Measurements from ENCODE around the gene MESD. TPM values are rescaled to one million over a fixed set of nuclear protein-coding genes. Genes with fewer than 3 reads are reported as not detected.

Gene MESD
- polyA plus RNA-seq (2013, experiment 1 of 2; ENCODE audit: insufficient read length) = 32.6 TPM
- 32.1 TPM for polyA plus RNA-seq (2013, experiment 2 of 2; ENCODE audit: insufficient read length)

DNA sequence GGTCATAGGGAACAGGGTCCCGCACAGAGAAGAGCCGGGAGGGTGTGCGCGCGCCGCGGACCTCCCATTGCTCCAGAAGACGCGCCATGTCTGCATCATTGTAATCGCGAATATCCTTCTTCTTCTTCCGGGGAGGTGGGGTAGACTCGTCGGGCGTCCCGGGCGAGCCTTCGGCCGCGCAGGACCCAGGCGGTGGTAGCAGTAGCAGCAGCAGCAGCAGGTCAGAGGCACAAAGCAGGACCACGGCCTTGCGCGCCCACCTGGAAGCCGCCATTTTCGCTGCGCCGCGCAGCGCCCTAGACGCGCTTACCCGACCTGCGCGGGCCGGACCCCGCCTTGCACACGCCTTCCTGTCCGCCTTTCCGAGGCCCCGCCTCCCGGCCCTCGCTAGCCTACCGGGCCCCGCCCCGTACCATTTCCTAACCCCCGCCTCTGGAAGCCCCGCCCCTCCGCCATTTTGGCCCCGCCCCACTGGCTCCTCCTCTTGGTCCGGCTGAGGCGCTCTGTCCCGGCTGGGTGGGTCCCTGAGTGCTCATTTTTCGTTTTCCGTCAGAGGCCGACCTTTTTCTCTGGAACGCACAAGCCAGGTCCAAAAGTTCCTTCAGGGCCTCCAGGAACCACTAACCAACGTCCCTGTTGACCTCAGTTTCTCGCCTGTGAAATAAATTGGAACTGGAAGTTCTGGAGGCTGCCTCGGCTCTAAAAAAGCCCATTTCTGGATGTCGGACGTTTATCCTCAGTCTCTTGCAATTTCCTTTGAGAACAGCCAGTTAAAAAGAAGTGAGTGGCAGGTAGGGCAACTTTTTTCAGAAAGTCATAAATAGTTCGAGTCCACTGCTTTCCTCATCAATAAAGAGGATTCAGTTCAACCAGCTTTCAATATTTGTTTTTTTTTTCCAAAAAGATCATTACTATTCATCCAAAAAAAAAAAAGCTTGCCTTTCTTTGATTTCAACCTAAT is at the start of gene MESD:
Gene MESD, minus strand, starts transcription at position 302 of the 961 bp plus-strand sequence. Its CDS starts 28 bp downstream, at position 274.
- DNase-seq = peak; percentile 95

DNA sequence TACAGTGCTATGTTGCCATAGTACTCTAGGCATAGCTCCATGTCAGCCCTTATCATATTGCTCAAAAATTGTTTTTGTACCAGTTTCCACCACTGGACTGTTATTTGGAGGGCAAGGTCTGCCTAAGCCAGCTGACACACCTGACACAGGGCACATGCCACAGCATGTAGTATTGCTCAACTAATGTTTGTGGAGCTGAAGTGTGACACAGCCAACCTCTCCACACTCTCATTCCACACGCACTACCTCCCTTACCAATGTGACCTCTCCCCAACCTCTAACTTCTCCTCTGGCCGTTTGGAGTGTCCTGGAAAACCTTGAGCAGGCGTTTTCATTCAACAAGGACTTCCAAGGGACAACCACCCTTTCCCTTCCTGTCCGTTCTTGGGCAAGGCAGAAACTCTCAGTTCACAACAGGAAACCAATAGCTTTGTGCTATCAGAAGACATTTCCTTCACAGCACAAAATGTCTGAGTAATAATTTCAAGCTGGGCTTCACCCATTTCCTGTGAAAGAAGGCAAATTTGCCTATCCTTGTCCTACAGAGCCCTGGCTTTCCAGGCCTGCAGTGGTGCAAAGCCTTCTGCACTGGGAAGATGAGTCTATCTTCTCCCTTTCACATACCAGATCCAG is 49.5 kb upstream of the MESD start:
- DNase-seq = no peak

DNA sequence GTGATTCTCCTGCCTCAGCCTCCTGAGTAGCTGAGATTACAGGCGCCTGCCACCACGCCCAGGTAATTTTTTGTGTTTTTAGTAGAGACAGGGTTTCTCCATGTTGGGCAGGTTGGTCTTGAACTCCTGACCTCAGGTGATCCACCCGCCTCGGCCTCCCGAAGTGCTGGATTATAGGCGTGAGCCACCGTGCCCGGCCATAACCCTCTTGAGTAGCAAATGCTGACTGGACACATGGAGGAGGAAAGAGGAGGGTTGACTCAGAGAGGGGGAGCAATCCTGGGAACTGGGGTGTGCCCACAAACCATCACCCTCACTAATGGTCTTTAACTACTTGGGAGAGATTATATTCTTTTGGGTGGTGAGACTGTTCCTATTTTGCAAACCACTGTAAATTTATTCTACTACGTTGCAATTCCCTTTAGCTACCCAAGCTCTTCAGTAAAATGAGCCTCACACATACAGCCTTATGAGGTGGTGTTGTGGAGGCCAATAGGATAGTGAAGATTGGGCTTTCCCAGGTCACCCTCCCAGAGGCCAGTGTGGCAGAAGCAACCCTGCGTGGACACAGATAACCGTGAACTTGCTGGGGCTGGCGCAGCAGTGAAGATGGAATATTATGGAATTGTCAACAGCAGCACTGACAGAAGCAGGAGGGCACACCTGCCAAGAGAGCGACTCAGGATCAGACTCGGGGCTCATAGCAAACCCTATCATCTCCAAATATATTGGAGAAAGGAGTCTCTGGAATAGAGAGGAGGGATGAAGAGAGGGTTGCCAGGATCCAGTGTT is 48.5 kb upstream of the MESD start:
- DNase-seq = no peak

DNA sequence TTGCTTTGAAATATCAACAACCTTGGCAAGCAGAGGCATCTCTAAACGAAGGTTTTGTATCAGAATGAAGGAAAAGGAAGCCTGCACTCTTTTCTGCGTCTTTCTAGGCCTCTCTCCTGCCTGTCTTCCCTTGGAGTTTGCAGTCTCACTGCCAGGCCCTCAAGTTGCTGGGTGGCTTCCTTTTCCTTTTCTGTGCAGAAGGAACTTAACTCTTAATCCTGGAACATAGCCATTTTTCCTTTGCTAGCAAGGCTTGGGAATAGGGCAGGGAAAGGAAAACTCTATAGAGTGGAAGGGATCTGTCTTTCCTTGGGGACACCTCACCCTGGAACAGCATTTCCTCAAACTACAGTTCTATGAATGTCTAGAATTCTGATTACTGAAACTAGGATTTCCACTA is 43.9 kb upstream of the MESD start:
- no peak for DNase-seq

DNA sequence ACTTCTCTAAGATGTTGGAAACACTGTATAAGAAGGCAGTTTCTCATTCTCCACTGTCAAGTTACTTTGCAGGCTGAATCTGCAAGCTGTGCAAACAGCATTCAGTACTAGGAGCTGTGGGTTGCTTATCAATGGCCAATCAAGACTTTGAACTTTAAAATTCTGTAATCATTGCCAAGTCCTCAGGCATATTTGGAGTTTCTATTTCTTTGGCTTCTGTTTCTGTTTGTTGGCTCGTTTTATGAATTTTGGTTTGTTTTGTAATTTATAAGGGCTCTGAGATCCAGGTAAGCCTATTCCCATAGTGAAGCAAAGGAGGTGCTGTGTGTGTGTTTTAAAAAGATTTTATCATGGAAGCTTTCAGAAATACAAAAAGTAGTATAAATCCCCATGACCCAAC is 43.2 kb upstream of the MESD start:
- no peak for DNase-seq

DNA sequence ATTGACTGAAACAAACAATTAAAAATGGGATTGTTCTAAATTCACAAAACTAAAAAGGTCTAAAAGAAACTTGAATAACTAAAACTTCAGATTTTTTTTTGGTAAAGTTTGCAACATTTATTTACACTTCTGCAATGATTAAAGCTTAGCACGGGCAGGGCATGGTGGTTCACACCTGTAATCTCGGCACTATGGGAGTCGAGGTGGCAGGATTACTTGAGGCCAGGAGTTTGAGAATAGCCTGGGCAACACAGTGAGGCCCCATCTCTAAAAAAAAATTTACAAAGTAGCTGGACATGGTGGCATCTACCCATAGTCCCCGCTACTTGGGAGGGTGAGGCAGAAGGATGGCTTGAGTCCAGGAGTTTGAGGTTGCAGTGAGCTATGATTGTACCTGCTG is 42.7 kb upstream of the MESD start:
- no peak for DNase-seq

DNA sequence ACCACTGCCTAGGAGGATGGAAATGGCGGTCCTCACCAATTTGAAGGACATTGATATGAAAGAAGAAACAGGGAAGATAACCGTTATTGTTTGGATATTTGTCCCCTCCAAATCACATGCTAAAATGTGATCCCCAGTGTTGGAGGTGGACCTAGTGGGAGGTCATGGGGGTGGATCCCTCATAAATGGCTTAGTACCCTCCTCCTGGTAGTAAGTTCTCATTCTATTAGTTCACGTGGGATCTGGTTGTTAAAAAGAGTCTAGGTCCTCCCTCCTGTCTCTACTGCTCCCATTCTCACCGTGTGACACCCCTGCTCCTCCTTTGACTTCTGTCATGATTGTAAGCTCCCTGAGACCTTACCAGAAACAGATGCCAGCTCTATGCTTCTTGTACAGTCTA is 41.6 kb upstream of the MESD start:
- no peak for DNase-seq

DNA sequence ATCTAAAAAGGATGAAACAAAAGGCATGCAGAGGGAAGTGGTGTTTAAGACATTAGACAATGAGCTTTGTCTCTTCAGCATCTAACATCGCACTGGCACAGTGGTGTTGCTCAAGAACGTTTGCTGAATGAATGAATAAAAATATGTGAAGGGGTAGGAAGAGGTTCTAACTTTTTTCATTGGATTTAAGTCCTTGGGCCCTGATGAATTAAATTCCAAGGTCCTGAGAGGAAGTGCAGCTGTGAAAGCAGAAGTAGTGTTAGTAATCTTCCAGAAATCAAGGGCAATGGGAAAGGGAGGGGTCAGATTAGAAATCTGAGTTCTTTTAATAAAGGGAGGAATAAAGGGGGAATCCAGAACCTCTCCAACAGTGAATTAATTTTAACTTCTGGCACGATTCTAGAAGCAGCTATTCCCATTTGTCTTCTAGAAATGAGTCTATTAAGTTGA is 40.7 kb upstream of the MESD start:
- no peak for DNase-seq

DNA sequence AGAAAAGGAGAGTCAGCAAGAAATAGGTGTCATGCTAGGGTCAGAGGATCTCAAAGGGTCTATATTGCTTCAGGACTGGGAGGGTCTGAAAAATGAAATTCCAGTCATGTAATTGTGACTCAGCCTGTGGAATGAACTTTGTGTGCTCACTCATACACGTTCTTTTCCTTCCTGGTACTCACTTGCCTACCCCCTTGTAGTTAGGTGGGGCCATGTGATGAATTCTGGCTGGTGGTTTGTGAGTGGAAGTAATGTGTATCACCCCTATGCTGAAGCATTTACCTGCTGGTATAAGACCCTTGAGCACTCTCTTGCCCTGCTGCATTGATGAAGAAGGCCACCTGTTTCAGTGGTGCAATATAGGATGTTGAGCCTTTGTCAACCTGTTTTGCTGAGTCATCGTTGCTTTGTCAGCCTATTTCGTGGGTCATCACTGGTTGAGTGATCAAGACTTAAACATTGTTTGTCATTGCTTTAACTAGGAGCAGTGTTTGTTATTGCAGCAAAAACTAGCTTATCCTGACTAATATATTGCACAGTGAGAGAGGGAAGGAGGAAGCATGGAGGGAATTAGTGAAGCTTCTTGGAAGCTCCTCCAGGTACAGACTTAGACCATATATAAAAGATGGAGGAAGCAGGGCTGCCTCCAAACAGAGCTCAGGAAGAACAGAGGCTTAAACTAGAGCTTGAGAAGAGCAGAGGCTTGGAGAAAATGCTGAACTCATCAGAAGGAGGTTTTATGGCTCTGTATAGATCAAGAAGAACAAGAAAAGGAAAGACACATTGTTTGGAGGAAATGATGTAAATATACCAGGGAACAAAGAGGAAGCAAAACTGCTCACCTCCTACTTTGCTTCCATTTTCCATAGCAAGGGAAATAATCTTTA is 40.0 kb upstream of the MESD start:
- peak; percentile 28 for DNase-seq

DNA sequence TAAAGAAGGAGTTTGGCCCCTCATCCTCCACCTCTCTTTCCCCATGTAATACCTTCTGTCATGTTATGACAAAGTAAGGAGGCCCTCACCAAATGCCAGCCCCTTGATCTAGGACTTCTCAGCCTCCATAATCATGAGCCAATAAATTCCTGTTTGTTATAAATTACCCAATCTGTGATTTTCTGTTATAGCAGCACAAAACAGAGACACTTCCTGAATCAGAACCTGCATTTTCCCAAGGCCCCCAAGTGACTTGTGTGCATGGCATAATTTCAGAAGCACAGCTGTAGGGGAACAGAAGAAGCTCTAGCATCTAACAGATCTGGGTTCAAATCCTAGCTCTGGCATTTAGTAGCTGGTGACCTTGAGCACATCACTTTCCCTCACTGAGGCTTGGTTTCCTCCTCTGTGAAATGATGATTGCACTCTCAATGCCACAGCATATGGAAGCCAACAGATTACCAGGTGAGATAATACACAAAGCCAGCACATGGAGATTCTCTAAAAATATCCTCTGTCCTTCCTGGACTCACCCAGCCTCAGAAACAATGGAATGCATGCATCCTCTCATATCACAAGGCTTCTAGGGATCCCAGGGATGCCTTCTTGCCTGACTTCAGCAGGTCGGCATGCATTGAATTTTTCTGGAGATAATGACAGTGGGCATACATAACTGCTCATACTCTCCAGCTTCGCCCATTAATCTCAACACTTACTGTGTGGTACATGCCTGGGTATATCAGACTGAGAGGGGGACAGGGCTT is 37.4 kb upstream of the MESD start:
- DNase-seq = peak; percentile 25

DNA sequence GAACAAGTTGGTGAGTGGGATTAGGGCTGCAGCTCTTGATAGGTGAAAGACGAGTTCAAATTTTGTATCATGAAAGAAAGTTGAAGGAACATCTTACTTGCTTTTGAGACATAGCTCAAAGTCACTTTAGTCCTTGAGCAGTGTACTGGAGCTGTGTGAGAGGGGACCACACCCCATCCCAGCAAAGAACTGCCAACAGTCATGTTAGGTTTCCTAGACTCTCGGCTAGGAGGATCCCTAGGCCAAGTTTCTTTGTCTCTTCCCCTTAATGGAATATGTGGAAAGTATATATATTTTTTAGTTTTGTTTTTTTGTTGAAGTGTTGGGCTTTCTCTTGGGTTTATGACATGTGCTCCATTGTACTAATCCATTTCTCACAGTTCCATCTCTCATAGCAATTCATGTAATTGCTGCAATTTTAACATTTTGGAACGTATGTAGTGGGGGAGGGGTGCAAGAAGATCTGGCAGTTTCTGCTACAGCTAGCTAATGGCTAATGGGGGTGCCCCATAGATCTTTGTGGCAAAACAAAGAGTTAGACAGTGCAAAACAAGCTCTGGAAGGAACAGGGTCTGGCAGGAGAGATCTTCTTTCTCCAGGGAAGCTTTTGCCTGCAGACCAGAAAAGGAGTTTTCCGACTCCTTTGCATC is 36.2 kb upstream of the MESD start:
- DNase-seq = no peak

DNA sequence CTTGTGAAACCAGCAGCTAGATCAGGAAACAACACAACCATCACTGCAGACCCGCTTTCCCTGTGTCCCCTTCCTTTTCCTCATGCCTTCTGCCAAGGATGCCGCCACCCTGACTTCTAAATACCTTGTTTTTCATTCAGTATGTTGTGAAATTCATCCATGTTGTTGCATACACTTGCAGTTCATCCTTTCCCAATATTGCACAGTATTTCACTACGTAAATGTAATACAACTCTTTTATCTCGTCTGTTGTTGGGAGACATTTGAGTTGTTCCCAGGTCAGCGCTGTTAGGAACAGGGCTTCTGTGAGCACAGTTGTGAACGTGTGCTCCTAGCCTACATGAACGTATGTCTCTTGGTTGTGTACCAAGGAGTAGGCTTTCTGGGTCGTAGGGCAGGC is 35.3 kb upstream of the MESD start:
- no peak for DNase-seq

DNA sequence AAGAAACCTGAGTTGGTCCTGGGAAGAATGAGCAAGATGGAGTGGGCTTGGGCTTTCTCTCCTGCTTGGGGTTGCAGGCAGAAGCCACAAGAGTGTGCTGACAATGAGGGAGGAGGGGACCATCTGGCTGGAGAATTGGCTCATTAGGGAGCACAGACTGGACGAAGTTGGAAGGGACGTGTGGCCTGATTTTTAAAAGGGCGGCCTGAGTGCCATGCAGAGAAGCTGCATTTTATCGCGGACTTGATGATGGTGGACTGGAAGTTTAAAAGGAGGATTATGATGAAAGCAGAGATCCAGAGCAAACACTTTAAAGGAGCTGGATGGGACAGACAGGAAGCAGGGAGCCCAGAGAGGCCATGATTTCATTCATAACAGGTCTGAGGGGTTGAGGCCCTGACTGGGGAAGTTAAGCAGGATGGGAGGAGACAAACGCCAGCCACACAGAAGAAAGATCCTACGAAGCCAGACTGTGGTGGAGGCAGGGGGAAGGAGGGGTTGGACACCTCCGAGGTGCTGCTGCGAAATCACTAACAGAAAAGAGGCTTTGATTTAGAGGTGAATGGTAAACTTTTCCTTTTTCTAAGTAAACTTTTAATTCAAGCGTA is 34.8 kb upstream of the MESD start:
- DNase-seq = peak; percentile 28

DNA sequence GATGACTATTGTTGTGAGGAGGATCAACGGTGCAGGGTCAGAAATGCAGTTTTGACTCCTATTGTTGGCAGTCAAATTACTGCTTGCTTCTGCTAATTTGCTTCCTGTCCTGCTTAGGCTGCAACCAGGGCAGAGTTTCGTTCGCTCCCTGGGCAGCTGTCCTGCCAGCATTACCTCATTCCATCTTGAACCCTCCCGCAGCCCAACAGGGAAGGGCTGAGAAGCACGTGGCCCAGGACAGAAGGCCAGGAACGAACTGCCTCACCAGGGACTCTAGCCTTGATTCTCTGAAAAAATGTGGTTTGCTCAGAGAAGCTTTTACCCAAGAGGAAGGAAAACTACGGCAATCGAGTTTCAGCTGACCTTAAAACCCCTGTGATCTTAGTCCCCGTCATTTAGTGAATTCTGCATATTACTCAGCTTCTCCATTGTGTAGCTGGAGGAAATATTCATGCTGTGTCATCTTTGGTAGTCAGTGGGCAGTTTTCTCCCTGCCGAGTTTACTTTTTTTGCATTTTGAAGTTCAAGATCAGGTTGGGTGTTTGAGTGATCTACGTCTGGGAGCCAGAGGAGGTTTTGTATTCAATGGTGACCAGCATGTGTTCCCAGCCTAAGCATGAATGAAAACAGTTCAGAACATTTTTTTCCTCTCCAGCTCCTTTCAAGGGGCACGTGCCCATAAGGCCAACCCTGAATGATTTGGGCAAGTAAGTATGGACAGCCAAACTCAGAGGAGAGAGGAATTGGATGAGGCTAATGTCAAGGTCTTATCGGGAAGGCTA is 34.1 kb upstream of the MESD start:
- DNase-seq = peak; percentile 47

DNA sequence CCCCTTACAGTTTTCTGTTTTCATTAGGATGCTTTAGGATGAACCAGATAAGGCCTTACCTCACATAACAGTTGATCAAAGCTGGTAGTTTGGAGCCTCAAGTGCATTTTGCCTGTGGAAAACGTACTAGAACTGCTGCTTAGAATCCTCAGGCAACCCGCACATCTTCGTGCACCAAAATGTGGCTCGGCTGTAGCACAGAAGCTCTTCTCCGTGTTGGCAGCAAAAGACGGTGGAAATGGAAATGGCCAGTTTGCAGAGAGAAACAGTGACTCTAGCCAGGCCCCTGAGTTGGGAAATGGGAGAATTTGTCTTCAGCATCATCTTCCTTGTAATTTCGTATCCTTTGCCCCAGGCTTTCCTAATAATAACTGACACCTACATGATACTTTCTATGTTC is 31.7 kb upstream of the MESD start:
- no peak for DNase-seq

DNA sequence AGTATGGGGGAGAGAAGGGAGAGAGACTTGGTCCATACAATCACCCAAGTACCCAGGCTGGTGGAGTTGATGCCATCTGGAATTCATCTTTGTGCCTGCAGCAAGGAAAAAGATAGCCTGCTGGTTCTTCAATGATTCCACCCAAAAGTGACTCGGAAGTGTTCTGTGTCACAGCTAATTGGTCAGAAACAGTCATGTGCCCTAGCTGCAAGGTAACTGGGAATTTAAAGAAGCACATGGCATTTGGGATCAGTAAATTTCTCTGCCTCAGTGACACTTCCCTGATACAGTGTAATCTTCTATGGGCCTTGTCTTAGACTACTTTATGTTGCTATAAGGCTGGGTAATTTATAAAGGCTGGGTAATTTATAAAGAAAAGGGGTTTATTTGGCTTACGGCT is 28.6 kb upstream of the MESD start:
- DNase-seq = no peak

DNA sequence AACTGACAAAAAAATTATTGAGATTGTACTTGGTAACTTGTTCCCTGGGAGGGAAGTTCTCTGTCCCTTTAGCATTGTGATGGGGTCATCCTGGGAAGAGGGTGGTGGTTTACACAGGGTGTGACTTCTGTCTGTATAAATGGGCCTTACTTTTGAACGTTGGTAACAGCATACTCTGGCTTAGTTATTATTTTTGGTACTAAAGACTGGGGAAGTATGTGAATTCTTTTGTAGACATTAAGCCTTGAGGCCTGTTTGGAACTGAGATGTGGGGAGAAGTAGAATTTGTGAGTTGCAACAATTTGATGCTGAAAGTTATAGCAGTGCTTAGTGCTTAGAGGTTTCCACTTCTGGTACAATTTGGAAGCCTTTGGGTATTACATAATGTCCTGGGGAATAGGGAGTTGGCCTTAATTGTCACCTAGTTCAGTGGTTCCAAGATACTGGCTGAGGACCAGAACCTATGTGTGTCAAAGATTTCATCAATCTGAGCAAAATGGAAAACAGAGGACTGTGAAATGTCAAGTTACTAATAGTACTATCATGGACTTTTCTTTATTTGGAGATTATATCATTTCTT is 27.0 kb upstream of the MESD start:
- DNase-seq = no peak

DNA sequence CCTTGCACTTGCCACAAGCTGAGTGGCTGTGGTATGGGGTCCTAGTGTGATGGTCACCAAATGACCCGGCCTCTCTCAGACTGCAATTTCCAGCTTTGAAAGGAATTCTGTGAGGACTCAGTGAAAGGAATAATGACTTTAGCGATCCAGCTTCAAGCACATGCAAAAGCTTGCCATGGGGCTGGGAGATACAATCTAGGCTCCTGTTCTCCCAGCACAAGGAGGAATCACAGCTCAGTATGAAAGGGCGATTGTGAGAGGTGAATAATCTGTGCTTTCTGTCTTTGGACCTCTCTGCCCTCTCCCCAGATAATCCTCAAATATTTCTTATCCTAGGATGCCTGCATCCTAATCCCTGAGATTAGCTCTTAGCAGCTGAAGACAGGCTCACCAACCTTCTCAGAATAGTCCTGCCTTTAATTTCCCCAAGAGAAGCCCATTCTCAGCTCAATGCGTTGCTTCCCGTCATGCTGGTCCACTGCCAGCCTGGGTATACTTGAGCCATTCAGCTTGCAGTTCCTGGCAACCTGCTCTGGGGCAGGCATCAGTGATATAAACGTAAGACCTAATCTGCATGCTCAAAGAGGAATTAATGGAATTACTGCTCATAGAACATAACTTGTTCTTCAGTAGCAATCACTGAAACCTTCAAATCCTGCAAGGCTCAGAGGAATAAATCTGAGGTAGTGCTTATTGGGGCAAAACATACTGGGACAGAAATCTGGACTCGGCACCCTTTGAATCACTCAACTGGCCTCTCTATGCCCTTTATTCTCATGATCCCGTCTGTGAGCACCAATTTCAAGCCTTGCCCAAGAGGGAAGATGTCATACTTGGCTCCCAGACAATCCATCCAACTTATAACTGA is 26.2 kb upstream of the MESD start:
- DNase-seq = no peak

All from fibroblast of skin of abdomen (primary cell).